Germinal center (tissue), 1 donor: ENCODE data around the gene PCIF1.
A peak's percentile ranks its signal among the peaks of the same experiment; 100 is the strongest.
"Not testable (repeated sequence)": the region's sequence is repeated elsewhere in the genome, so short reads cannot be mapped to it uniquely, and the experiment has no call there.

Experiments
- DNase-seq: peaks from one replicate; pipeline ENCODE4 v3.0.0; 2012; ENCODE audit warnings: mixed read lengths, low spot score

The PCIF1 gene

GRCh38 chr20:45934586-45935415 is at the start of gene PCIF1:
TSS of gene PCIF1 (plus strand) at chr20:45934683. CDS start at chr20:45939000, 4,317 bp downstream.
- DNase-seq: peak; percentile 99

GRCh38 chr20:45886590-45887345 is 47.7 kb upstream of the PCIF1 start:
- no peak for DNase-seq

- DNase-seq: no peak
Observed at GRCh38 chr20:45887346-45887715, 47.2 kb upstream of the PCIF1 start, which contains the start of gene SPATA25. TSS of gene SPATA25 (minus strand) at chr20:45887622. CDS start at chr20:45887590, 32 bp downstream.

GRCh38 chr20:45888681-45889080 is 45.8 kb upstream of the PCIF1 start:
- DNase-seq: no peak

GRCh38 chr20:45890077-45890984 is 44.2 kb upstream of the PCIF1 start:
- DNase-seq: peak; percentile 36

- peak; percentile 93 for DNase-seq
Observed at GRCh38 chr20:45890985-45891983, 43.2 kb upstream of the PCIF1 start, which contains the start of the genes CTSA and NEURL2. TSS of gene CTSA (plus strand) at chr20:45891335. CDS start at chr20:45891569, 234 bp downstream. TSS of gene NEURL2 (minus strand) at chr20:45891208. CDS start at chr20:45890991, 217 bp downstream.

- no peak for DNase-seq
Observed at GRCh38 chr20:45892049-45892825, 42.2 kb upstream of the PCIF1 start.

- no peak for DNase-seq
Observed at GRCh38 chr20:45892828-45893500, 41.5 kb upstream of the PCIF1 start.

- DNase-seq: no peak
Observed at GRCh38 chr20:45893831-45894230, 40.7 kb upstream of the PCIF1 start.

GRCh38 chr20:45894797-45895196 is 39.7 kb upstream of the PCIF1 start:
- no peak for DNase-seq

GRCh38 chr20:45896641-45897161 is 37.8 kb upstream of the PCIF1 start:
- DNase-seq: no peak

GRCh38 chr20:45897289-45897688 is 37.2 kb upstream of the PCIF1 start:
- DNase-seq: no peak

GRCh38 chr20:45897692-45898091 is 36.8 kb upstream of the PCIF1 start:
- DNase-seq: no peak

- no peak for DNase-seq
Observed at GRCh38 chr20:45898285-45898684, 36.2 kb upstream of the PCIF1 start.

- DNase-seq: no peak
Observed at GRCh38 chr20:45899046-45899835, 35.2 kb upstream of the PCIF1 start.

GRCh38 chr20:45901332-45901731 is 33.2 kb upstream of the PCIF1 start:
- not testable (repeated sequence) for DNase-seq

- no peak for DNase-seq
Observed at GRCh38 chr20:45902199-45902701, 32.2 kb upstream of the PCIF1 start.
